VCaP (cell line): ENCODE data around the gene NME3.

Source experiments
- H3K27ac ChIP-seq: fragments of 450-650 bp; 2 replicates; pipeline ENCODE4 v1.5.1; 2017
- TF ChIP-seq, protein P1 (sequence below): fragments of 450-650 bp; conservative IDR thresholded peaks from 2 replicates; pipeline ENCODE4 v1.5.1; 2017; ENCODE audit warnings: mild to moderate bottlenecking, moderate library complexity

NME3 gene

DNA sequence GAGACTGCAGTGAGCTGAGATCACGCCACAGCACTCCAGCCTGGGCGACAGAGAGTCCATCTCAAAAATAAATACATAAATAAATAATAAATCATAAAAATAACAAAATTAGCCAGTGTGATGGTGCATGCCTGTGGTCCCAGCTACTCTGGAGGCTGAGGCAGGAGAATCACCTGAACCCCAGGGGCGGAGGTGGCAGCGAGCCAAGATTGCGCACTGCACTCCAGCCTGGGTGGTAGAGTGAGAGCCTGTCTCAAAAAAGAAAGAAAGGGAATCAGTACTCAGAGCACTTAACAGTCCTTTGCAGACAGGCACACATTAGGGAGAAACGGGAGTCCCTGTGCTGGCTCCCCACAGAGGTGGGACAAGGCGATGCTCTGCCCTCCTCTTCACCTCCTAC is 40.3 kb downstream of the NME3 start:
- TF ChIP-seq, protein P1, sequence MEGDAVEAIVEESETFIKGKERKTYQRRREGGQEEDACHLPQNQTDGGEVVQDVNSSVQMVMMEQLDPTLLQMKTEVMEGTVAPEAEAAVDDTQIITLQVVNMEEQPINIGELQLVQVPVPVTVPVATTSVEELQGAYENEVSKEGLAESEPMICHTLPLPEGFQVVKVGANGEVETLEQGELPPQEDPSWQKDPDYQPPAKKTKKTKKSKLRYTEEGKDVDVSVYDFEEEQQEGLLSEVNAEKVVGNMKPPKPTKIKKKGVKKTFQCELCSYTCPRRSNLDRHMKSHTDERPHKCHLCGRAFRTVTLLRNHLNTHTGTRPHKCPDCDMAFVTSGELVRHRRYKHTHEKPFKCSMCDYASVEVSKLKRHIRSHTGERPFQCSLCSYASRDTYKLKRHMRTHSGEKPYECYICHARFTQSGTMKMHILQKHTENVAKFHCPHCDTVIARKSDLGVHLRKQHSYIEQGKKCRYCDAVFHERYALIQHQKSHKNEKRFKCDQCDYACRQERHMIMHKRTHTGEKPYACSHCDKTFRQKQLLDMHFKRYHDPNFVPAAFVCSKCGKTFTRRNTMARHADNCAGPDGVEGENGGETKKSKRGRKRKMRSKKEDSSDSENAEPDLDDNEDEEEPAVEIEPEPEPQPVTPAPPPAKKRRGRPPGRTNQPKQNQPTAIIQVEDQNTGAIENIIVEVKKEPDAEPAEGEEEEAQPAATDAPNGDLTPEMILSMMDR: no peak
- no peak overlapping the region for H3K27ac ChIP-seq

DNA sequence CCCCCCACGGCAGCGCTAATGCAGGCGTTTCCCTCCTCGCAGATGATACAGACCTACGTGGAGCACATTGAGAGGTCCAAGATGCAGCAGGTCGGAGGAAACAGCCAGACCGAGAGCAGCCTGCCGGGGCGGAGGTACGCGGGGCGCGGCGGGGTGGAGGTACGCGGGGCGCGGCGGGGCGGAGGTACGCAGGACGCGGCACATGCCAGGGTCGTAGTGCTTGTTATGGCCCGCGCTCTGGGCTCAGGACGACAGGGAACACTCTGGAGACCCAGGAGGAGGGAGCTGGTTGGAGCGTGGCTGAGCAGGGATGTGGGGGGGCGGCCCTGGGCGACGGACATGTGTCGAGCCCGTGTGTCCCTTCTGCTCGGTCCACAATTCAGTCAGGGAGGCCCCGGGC is 41.9 kb downstream of the NME3 start:
- TF ChIP-seq, protein P1: no peak
- H3K27ac ChIP-seq: no peak overlapping the region

DNA sequence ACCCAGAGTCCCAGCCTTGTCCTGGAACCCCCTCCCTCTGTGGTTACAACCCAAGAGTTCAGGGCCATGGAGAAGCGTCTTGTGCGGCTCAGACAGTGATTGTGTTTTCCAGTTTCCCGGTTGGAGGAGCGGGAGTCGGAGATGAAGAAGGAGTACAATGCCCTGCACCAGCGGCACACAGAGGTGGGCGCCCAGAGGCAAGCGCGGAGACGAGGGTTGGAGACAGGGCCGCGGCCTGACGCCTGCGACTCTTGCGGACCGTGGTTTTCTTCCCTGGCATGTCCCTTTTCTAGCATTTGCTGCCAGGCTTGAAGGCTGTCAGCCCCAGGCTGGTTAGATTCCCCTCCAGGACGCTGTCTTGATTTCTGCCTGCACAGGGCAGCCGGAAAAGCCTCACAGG is 42.3 kb downstream of the NME3 start:
- no peak overlapping the region for H3K27ac ChIP-seq
- TF ChIP-seq, protein P1: no peak

DNA sequence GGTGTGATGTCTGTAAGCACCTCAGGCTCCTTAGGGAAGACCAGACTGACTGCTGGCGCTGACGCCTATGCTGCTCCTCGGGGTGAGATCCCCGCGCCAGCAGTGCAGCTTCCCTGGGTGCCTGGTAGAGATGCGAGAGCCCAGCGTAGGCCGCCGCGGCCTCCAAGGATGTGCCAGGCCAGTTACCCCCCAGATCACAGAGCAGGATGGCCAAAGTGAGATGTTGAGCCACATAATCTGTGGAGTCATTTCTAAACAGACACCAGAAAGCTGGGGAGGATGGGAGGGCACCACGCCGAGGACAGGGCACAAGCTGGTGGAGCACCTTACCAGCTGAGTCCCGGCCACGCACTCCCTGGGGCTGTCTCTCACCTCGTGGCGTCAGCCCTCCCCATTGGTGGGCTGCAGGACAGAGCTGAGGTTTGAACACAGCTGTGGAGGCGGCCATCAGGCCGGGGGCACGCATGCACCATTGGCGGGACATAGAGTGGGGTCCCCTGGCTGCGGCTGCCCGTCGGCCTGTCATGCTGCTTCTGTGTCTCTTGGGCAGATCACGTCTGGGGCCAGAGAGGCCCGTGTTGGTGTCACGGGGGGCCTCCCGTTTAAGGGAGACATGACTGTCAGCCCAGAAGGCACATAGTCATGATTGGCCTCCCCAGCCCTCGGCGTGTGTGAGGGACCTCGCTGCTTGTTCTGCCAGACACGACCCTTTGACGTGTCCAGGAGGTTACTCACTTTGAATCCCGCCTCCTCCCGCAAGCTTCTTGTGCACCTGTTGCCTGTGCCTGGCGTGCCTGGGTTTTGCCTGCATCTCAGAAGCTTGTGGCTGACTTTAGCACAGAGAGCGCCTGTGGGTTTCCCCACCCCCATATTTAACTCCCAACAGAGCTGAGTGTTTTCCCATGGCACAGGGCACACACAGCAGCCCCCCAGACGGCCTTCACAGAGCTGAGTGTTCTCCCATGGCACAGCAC is 43.4 kb downstream of the NME3 start:
- H3K27ac ChIP-seq: no peak overlapping the region
- TF ChIP-seq, protein P1: no peak

DNA sequence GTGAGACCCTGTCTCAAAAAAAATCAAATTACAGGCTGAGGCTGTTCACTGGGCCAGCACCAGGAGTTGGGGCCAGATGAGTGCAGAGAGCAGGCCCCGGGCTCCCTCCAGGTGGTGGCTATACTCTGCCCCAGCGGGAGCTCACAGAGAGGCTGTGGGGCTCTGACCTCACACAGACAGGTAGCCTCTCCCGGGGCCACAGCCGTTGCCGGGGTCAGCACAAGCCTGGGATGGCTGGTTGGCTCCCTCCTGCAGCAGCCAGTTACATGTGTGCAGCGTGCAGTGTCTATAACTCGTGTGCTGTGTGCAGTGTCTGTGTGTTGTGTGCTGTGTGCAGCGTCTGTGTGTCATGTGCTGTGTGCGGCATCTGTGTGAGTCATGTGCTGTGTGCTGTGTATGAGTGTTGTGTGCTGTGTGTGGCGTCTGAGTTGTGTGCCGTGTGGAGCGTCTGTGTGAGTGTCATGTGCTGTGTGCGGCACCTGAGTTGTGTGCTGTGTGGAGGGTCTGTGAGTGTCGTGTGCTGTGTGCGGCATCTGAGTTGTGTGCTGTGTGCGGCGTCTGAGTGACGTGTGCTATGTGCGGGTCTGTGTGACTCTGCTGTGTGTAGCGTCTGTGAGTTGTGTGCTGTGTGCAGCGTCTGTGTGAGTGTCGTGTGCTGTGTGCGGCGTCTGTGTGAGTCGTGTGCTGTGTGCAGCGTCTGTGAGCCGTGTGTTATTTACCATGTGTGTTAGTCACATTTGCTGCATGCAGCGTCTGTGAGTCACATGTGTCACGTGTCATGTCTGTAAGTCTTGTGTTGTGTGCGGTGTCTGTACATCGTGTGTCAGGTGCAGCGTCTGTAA is 44.5 kb downstream of the NME3 start:
- H3K27ac ChIP-seq: no peak overlapping the region
- TF ChIP-seq, protein P1: no peak

DNA sequence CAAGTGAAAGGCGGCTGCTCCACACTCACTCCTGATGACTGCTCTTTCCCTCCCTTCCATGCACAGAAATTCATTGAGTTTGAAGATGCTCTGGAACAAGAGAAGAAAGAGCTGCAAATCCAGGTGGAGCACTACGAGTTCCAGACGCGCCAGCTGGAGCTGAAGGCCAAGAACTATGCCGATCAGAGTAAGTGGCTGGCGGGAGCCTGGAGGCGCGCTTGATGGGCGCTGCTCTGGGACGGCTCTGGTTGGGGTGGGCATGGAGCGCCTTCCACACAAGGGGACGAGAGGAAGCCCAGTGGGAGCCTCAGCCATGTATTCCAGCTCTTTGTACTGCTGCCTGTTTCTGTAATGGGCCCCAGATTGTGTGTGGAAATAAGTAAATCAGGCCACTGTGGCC is 46.9 kb downstream of the NME3 start:
- no peak overlapping the region for H3K27ac ChIP-seq
- TF ChIP-seq, protein P1: no peak
